HG02571 (cell line): ENCODE results near the gene BCAS4.
"Not testable (repeated sequence)": the region's sequence is repeated elsewhere in the genome, so short reads cannot be mapped to it uniquely, and the experiment has no call there.

Experiments
- ATAC-seq: cut with Tn5 transposase; IDR thresholded peaks from one replicate; pipeline ENCODE4 v1.9.1; 2021; ENCODE audit warnings: mild to moderate bottlenecking, moderate library complexity; ENCODE audit not compliant: unreplicated experiment

The BCAS4 gene

GRCh38 chr20:50769551-50770085 lies 25.2 kb upstream of the BCAS4 start:
- ATAC-seq, result not testable (repeated sequence)

- ATAC-seq, result not testable (repeated sequence)
Observed at GRCh38 chr20:50771419-50772080, 23.3 kb upstream of the BCAS4 start.

- no peak for ATAC-seq
Observed at GRCh38 chr20:50772420-50773185, 22.3 kb upstream of the BCAS4 start.

GRCh38 chr20:50774515-50774914 lies 20.3 kb upstream of the BCAS4 start:
- no peak for ATAC-seq

GRCh38 chr20:50776122-50776817 lies 18.6 kb upstream of the BCAS4 start:
- ATAC-seq, result no peak

- ATAC-seq, result no peak
Observed at GRCh38 chr20:50777373-50777772, 17.5 kb upstream of the BCAS4 start.

GRCh38 chr20:50778994-50779393 lies 15.9 kb upstream of the BCAS4 start:
- ATAC-seq, result not testable (repeated sequence)

GRCh38 chr20:50783390-50783789 lies 11.5 kb upstream of the BCAS4 start:
- ATAC-seq, result no peak

GRCh38 chr20:50783903-50784302 lies 11.0 kb upstream of the BCAS4 start:
- ATAC-seq, result no peak

- no peak for ATAC-seq
Observed at GRCh38 chr20:50784464-50784863, 10.4 kb upstream of the BCAS4 start.

GRCh38 chr20:50786703-50787102 lies 8.2 kb upstream of the BCAS4 start:
- no peak for ATAC-seq

- no peak for ATAC-seq
Observed at GRCh38 chr20:50787181-50787580, 7.7 kb upstream of the BCAS4 start.

GRCh38 chr20:50788045-50788991 lies 6.5 kb upstream of the BCAS4 start:
- no peak for ATAC-seq

- no peak for ATAC-seq
Observed at GRCh38 chr20:50789968-50790650, 4.8 kb upstream of the BCAS4 start.

- peak; percentile 53 for ATAC-seq
Observed at GRCh38 chr20:50790651-50791277, 4.1 kb upstream of the BCAS4 start.

- ATAC-seq, result no peak
Observed at GRCh38 chr20:50792708-50793574, 1.9 kb upstream of the BCAS4 start.

- ATAC-seq, result not testable (repeated sequence)
Observed at GRCh38 chr20:50793575-50794016, 1.3 kb upstream of the BCAS4 start.

- no peak for ATAC-seq
Observed at GRCh38 chr20:50794181-50794845, 548 bp upstream of the BCAS4 start.
